HCT116 (cell line): ENCODE results near the gene KSR1.

Experiments used
- EZH2 ChIP-seq: fragments of 200-600 bp; sonication (generic); IDR thresholded peaks from 2 replicates; pipeline ENCODE4 v1.6.1; 2017; ENCODE audit warnings: antibody characterized with exemption, mixed run types
- FOSL1 ChIP-seq: IDR thresholded peaks from 2 replicates; pipeline ENCODE4 v1.6.1; 2012; ENCODE audit warnings: low read depth

- TF ChIP-seq EZH2, result no peak
- TF ChIP-seq FOSL1, result no peak
These were observed 25.3 kb upstream of the KSR1 start for GRCh38 chr17:27430882-27431491.
